Embryonic facial prominence (tissue), 1 donor: ENCODE measurements around the gene RTF2.
A peak's percentile ranks its signal among the peaks of the same experiment; 100 is the strongest.
"Not testable (repeated sequence)": the region's sequence is repeated elsewhere in the genome, so short reads cannot be mapped to it uniquely, and the experiment has no call there.

ENCODE experiments used
- DNase-seq: peaks from one replicate; pipeline ENCODE4 v3.0.0-alpha.2; 2016; ENCODE audit errors: extremely low spot score

The RTF2 gene

GRCh38 chr20:56551571-56551970 lies 83.1 kb downstream of the RTF2 start:
- no peak for DNase-seq

- no peak for DNase-seq
Measured at GRCh38 chr20:56552911-56553629, 84.6 kb downstream of the RTF2 start.

DNA sequence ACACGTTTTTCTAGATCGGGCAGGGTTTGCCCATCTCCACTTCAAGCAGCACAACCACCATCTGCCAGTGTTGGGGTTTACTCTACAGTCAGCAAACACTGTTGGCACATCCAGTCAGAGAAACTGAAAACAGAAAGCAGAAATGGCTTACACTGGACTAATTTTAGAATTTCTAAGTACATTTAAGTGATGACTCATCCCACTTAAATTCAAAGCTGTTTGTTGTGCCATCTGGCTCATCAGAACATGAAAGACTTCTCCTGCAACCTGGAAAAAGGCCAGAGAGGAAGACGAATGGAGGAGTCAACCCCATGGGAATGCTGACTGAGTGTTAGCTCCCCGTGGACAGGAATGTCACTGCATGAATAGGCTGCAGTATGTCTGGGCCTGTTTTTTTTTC lies 86.4 kb downstream of the RTF2 start:
- peak; percentile 42 for DNase-seq

- DNase-seq, result no peak
Measured at GRCh38 chr20:56558968-56559367, 90.5 kb downstream of the RTF2 start.

DNA sequence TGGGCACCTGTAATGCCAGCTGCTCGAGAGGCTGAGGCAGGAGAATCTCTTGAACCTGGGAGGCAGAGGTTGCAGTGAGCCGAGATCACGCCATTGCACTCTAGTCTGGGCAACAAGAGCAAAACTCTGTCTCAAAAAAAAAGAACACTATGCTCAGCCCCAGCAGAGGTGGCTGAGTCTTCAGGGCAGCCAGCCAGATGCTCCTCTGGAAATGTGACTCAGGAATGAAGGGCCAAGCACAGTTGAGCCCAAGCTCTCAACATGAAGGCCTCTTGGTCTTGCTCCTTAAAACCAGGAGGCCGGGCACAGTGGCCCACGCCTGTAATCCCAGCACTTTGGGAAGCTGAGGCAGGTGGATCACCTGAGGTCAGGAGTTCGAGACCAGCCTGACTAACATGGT lies 96.1 kb downstream of the RTF2 start:
- not testable (repeated sequence) for DNase-seq

DNA sequence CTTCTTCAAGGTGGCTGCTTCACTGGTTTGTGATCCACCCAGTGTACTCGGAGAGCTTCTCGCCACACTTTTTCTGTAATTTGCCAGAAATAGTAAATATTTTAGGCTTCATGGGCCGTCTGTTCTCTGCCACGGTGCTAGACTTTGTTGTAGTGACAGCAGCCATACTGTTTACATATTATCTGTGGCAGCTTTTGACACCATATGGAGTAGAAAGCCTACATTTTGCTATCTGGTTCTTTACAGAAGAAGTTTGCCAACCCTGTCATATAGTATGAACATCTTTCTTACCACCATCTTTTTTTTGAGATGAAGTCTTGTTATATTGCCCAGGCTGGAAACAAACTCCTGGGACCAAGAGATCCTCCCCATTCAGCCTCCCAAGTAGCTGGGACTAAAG lies 97.1 kb downstream of the RTF2 start:
- no peak for DNase-seq

- DNase-seq, result no peak
Measured at GRCh38 chr20:56566621-56567020, 98.2 kb downstream of the RTF2 start.
